Measurements from ENCODE around the gene SLFN12L. TPM values are rescaled to one million over a fixed set of nuclear protein-coding genes. Genes with fewer than 3 reads are reported as not detected.

Gene SLFN12L
- total and polyA plus RNA-seq, 4 donors = 0.59 to 13.2 (median 1.5) TPM

- peak overlapping the region in 1 of 2 donors; percentile 23 for H3K9ac ChIP-seq (ENCODE audit: insufficient read depth in 1 of 2, low read length in 2 of 2)
These were observed 88.6 kb downstream of the SLFN12L start for GRCh38 chr17:35448899-35449227.

GRCh38 chr17:35448214-35448898 lies 89.1 kb downstream of the SLFN12L start, which contains the start of gene SLFN13:
TSS of gene SLFN13 (minus strand) at chr17:35448766. CDS start at chr17:35445680, 3,086 bp downstream.
- peak within 1 kb of the TSS in 1 of 2 donors; percentile 77 for H3K9ac ChIP-seq (ENCODE audit: insufficient read depth in 1 of 2, low read length in 2 of 2)
- no peak for TF ChIP-seq CTCF (IDR thresholded peaks at IDR 0.05; ENCODE audit: control extremely low read depth, extremely low read depth)
- DNase-seq (peak; percentile 64 to 80 (median 67)), ATAC-seq (ENCODE audit: insufficient read depth, low FRiP score) (peak; percentile 90)
- peaks cover 0 to 16% (median 4%) of the 10 kb centered on the region in 5 donors for H3K4me1 ChIP-seq (ENCODE audit: control insufficient read depth in 5 of 5, insufficient read depth in 5 of 5, low read length in 5 of 5)
- peaks cover 0 to 71% (median 24%) of the 10 kb centered on the region in 3 donors for H3K27me3 ChIP-seq (ENCODE audit: control insufficient read depth in 3 of 3, insufficient read depth in 3 of 3, low read length in 2 of 3)
- H3K9me3 ChIP-seq (ENCODE audit: control insufficient read depth in 4 of 4, insufficient read depth in 3 of 4, low read length in 3 of 4) = peaks cover 0 to 2% (median 0%) of the 10 kb centered on the region in 4 donors
- H3K4me3 ChIP-seq = peak within 1 kb of the TSS; percentile 56
- H3K27ac ChIP-seq (ENCODE audit: low read depth in 1 of 2, low read length in 1 of 2) = peak within 1 kb of the TSS in 1 of 2 donors; percentile 78
- H3K36me3 ChIP-seq (ENCODE audit: control insufficient read depth in 4 of 4, insufficient read depth in 4 of 4, low read length in 4 of 4) = no peaks in the 10 kb centered on the region
- WGBS, 2 donors = 1 to 5% methylated on average over 43 to 44 of the region's 44 CpGs

More at GRCh38 chr17:35448899-35449227, 88.6 kb downstream of the SLFN12L start:
- Histone ChIP-seq H3K4me3 (no peak overlapping the region), H3K36me3 (ENCODE audit: control insufficient read depth in 4 of 4, insufficient read depth in 4 of 4, low read length in 4 of 4) (no peaks in the 10 kb centered on the region), H3K9me3 (ENCODE audit: control insufficient read depth in 4 of 4, insufficient read depth in 3 of 4, low read length in 3 of 4) (peaks cover 0 to 2% (median 0%) of the 10 kb centered on the region in 4 donors), H3K27me3 (ENCODE audit: control insufficient read depth in 3 of 3, insufficient read depth in 3 of 3, low read length in 2 of 3) (peaks cover 0 to 70% (median 24%) of the 10 kb centered on the region in 3 donors), H3K4me1 (ENCODE audit: control insufficient read depth in 5 of 5, insufficient read depth in 5 of 5, low read length in 5 of 5) (peaks cover 0 to 16% (median 4%) of the 10 kb centered on the region in 5 donors), H3K27ac (ENCODE audit: low read depth in 1 of 2, low read length in 1 of 2) (no peak overlapping the region)
- WGBS, 2 donors = 16 to 39% methylated on average over 16 of the region's 16 CpGs
- DNase-seq (no peak), ATAC-seq (ENCODE audit: insufficient read depth, low FRiP score) (no peak)
- TF ChIP-seq CTCF (IDR thresholded peaks at IDR 0.05; ENCODE audit: control extremely low read depth, extremely low read depth) = no peak

- H3K27ac ChIP-seq (ENCODE audit: low read depth in 1 of 2, low read length in 1 of 2) = no peak overlapping the region
These were observed 90.0 kb downstream of the SLFN12L start for GRCh38 chr17:35447499-35447898.

More at GRCh38 chr17:35447499-35447898, 90.0 kb downstream of the SLFN12L start:
- ATAC-seq (ENCODE audit: insufficient read depth, low FRiP score) = no peak
- H3K4me3 ChIP-seq = no peak overlapping the region
- no peak for DNase-seq
- H3K36me3 ChIP-seq (ENCODE audit: control insufficient read depth in 4 of 4, insufficient read depth in 4 of 4, low read length in 4 of 4) = no peaks in the 10 kb centered on the region
- H3K4me1 ChIP-seq (ENCODE audit: control insufficient read depth in 5 of 5, insufficient read depth in 5 of 5, low read length in 5 of 5) = peaks cover 0 to 16% (median 4%) of the 10 kb centered on the region in 5 donors
- no peak for TF ChIP-seq CTCF (IDR thresholded peaks at IDR 0.05; ENCODE audit: control extremely low read depth, extremely low read depth)
- peak overlapping the region in 1 of 2 donors; percentile 13 for H3K9ac ChIP-seq (ENCODE audit: insufficient read depth in 1 of 2, low read length in 2 of 2)
- peaks cover 0 to 65% (median 24%) of the 10 kb centered on the region in 3 donors for H3K27me3 ChIP-seq (ENCODE audit: control insufficient read depth in 3 of 3, insufficient read depth in 3 of 3, low read length in 2 of 3)
- 47 to 51% methylated on average over 3 of the region's 3 CpGs for WGBS, 2 donors
- peaks cover 0 to 2% (median 0%) of the 10 kb centered on the region in 4 donors for H3K9me3 ChIP-seq (ENCODE audit: control insufficient read depth in 4 of 4, insufficient read depth in 3 of 4, low read length in 3 of 4)
